Stimulated activated CD4-positive, alpha-beta T cell treated with anti-CD3 and anti-CD28 coated beads, Interleukin-12 subunit alpha, Interleukin-12 subunit beta, amount 100 ng/mL, for 48 hours (primary cell): ENCODE results near the gene ANAPC16.
"Not testable (repeated sequence)": the region's sequence is repeated elsewhere in the genome, so short reads cannot be mapped to it uniquely, and the experiment has no call there.

Source experiments
- DNase-seq, 3 donors: peaks; one replicate each; pipeline ENCODE4 v3.0.0-alpha.2; 2020; ENCODE audit warnings: low read depth in 2 of 3, low spot score in 1 of 3

The ANAPC16 gene

GRCh38 chr10:72211381-72211780 is 4.4 kb upstream of the ANAPC16 start:
- not testable (repeated sequence) for DNase-seq

- not testable (repeated sequence) for DNase-seq
These were observed 4.0 kb upstream of the ANAPC16 start for GRCh38 chr10:72211832-72212231.

GRCh38 chr10:72218325-72218724 is 2.5 kb downstream of the ANAPC16 start:
- DNase-seq: no peak

GRCh38 chr10:72218726-72219125 is 2.9 kb downstream of the ANAPC16 start:
- DNase-seq: no peak

GRCh38 chr10:72219235-72219814 is 3.5 kb downstream of the ANAPC16 start:
- no peak for DNase-seq

- no peak for DNase-seq
These were observed 4.8 kb downstream of the ANAPC16 start for GRCh38 chr10:72220637-72221036.

- no peak for DNase-seq
These were observed 5.5 kb downstream of the ANAPC16 start for GRCh38 chr10:72221278-72221677.

GRCh38 chr10:72223743-72224101 is 7.9 kb downstream of the ANAPC16 start:
- DNase-seq: no peak

- not testable (repeated sequence) for DNase-seq
These were observed 8.4 kb downstream of the ANAPC16 start for GRCh38 chr10:72224191-72224590.

- no peak for DNase-seq
These were observed 10.7 kb downstream of the ANAPC16 start for GRCh38 chr10:72226418-72227027.

- no peak for DNase-seq
These were observed 12.0 kb downstream of the ANAPC16 start for GRCh38 chr10:72227826-72228225.

- no peak for DNase-seq
These were observed 12.5 kb downstream of the ANAPC16 start for GRCh38 chr10:72228318-72228751.

- no peak for DNase-seq
These were observed 13.7 kb downstream of the ANAPC16 start for GRCh38 chr10:72229261-72230251.

- no peak for DNase-seq
These were observed 17.8 kb downstream of the ANAPC16 start for GRCh38 chr10:72233621-72234020.

GRCh38 chr10:72234560-72235095 is 18.8 kb downstream of the ANAPC16 start:
- no peak for DNase-seq

- DNase-seq: no peak
These were observed 19.9 kb downstream of the ANAPC16 start for GRCh38 chr10:72235544-72236279.

GRCh38 chr10:72238392-72239175 is 22.8 kb downstream of the ANAPC16 start:
- no peak for DNase-seq

- no peak for DNase-seq
These were observed 23.6 kb downstream of the ANAPC16 start for GRCh38 chr10:72239409-72239808.

GRCh38 chr10:72240371-72240770 is 24.6 kb downstream of the ANAPC16 start:
- no peak for DNase-seq

GRCh38 chr10:72241691-72242252 is 26.0 kb downstream of the ANAPC16 start:
- DNase-seq: no peak
